Endothelial cell of hepatic sinusoid (primary cell): Measurements from ENCODE around the gene GRM7.

Source experiments
- in situ Hi-C: cut with HindIII; loops from 2 replicates; pipeline ENCODE4 v1.10.0; 2017; ENCODE audit warnings: low sequenced_read_pairs

Gene GRM7

GRCh38 chr3:7461202-7461825 is 600.4 kb downstream of the GRM7 start:
- in situ Hi-C loops, result no loop called here

DNA sequence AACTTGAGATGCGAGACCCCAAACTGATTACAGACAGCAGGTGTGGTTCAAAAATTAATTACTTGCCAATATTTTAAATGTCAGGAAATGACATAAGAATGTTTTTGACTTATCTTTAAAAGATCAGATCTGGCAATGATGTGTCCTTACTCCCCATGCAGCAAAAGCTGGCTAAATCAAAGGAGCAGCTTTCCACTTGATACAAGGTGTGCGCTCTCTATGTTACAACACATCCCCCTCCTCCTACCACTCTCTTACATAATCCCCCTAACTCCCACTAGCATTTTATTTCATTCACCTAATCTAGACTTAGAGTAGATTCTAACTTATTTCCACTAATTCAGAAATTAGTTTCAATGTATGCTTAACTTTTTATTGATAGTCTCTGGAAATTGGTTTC is 609.0 kb downstream of the GRM7 start:
- in situ Hi-C loops, result no loop called here

DNA sequence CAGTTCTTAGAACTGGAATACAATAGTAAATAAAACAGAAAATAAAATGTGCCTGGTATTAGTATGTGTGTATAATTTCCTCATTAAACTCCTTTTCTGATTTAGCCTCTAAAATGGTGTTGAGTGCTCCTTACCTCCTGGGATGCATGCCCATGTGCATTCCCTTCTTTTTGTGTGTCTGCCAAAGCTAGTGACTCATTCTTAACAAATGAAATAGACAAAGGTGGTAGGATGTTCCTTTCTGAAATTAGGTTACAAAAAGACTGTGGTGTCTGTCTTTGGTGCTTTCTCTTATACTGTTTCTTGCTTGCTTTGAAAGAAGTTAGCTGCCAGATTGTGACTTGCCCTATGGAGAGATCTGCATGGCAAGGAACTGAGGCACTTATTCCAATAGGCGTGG is 623.7 kb downstream of the GRM7 start:
- in situ Hi-C loops, result no loop called here

DNA sequence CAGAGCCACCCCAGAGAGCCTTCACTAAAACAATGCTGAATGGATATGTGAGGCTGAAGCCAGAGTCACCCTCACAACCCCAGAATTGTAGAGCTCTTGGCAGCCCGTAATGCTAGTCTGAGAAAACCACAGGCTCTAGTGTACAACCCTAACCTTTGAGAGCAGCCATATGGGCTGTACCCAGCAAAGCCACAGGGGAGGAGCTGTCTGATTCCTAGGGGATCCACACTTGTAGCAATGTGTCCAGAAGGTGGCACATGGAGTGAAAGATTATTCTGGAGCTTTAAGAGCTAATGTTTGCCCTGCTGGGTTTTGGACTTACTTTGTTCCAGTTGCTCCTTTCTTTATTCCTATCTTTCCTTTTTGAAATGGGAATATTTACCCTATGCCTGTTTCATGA is 626.8 kb downstream of the GRM7 start:
- in situ Hi-C loops, result no loop called here

- in situ Hi-C loops, result no loop called here
Observed at GRCh38 chr3:7489417-7489816, 628.5 kb downstream of the GRM7 start.

- in situ Hi-C loops, result no loop called here
Observed at GRCh38 chr3:7498715-7499114, 637.8 kb downstream of the GRM7 start.

DNA sequence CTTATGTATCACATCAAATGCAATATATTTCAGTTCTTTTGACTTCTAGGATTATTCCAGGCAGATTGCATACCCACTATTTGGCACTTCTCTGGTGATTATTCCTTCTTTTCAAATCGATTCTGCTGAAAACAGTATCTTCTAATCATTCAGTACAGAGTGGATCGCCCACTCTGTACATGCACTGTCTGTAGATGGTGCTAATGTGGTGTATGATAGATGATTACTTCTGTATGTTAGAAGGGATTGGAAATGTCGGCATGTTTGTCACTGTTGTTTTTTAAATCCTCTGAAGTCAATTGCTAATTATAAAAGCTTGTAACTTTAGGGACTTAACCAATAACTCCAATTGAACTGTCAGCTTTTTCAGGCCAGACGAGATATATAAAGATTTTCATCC is 642.5 kb downstream of the GRM7 start:
- in situ Hi-C loops, result no loop called here

DNA sequence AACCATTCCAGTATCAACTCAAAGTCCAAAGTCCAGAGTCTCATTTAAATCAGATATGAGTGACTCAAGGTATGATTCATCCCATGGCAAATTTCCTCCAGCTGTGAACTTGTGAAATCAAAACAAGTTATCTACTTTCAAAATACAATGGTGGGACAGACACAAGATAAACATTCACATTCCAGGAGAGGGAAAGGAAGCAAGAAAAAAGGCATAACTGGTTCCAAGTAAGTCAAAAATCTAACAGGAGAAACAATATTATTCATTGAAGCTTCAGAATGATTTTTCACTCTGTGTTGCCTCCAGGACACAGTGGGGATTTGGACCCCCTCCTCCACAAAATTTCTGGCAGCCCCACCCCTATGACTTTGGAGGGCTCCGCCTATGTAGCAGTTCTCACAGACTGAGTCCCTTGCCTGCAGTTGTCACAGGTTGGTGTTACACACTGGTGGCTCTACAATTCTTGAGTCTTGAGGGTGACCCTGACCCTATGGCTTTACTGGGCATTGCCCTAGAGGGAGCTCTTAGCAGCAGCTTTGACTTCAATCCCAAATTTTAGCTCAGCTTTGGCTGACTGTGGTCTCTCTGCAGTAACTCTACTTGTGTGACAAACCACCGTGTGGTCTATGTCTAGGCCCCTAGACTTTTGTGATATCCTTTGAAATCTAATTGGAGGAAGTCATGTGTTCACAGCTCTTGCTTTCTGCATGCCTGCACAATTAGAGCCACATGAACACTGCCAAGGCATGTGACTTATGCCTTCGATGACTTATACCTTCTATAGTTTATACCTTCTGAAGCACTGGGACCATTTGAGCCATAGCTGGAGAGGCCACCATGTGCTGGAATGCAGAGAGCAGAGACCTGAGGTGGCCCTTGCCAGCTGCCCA is 644.2 kb downstream of the GRM7 start:
- in situ Hi-C loops, result no loop called here

DNA sequence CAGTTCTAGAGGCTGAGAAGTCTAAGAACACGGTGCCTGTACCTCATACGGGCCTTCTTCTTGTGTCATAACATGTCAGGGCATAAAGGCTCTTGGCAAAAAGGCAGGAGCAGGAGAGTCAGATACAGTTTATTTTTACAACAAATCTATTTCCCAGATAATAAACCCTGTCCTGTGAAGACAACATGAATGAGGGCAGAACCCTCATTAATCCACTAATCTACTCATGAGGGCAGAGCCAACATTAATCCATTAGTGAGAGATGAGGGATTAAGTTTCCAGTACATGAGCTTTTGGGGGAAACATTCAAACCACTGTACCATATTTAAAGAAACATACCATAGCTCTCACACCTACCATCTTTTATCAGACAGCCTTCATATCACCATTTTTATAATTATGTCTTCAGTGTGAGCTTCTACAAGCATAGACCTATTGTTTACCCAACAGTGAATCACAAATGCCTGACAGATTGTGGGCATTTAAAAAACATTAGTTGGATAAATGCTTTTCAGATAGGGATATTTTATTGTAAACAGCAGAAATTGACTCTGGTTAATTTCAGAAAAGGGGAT is 645.8 kb downstream of the GRM7 start:
- in situ Hi-C loops, result no loop called here

DNA sequence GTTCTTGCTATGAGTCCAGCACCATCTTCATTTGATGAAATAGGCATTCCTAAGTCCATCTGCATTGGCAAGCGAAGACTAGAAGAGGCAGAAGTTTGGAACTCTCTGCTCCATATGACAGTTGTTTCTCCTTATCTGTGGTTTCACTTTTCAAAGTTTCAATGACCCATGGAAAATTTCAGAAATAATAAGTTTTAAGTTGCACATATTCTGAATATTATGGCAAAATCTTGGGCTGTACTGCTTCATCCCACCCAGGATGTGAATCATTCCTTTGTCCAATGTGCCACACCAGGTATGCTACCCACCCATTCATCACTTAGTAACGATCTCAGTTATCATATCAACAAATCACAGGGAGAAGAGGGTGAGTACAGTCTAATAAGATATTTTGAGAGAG is 647.9 kb downstream of the GRM7 start:
- in situ Hi-C loops, result no loop called here

- in situ Hi-C loops, result no loop called here
Observed at GRCh38 chr3:7512048-7512447, 651.1 kb downstream of the GRM7 start.

DNA sequence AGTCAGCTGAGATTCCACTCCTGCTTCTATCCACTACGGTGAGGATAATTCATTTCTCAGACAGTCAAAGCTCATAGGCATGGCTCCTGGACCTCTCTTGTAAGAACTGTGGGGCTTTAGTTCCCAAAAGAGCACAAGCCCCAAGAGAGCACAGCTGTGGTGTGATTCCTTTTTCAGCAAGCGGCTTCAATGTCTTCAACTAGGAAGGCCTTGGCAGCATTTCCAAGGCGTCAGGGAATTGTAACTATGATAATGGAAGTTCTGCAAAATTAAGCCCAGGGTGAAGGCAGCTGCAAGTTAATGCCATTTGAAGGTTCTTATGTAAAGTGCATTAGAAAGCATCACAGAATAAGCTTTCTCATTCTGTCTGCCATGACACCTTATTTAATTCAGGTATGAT is 657.1 kb downstream of the GRM7 start:
- in situ Hi-C loops, result no loop called here

- in situ Hi-C loops, result no loop called here
Observed at GRCh38 chr3:7518456-7518855, 657.5 kb downstream of the GRM7 start.

- in situ Hi-C loops, result no loop called here
Observed at GRCh38 chr3:7520059-7520458, 659.1 kb downstream of the GRM7 start.

DNA sequence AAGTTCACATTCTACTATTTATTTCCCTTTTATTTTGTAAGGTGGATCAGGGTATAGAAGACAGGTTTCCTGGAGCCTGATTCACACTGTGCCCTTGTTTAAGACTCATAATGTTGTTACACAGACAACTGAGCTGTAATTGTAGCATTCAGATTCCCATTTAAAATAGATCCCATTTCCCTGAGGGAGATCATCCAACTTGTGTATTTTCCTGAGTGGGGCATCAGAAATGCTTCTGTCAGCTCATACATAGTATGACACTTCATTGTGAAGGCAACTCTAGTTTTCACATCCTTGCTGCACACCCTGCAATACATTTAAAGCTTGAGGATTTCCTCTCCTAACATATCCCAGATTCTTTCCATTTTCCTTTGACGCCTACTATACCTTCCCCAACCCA is 659.7 kb downstream of the GRM7 start:
- in situ Hi-C loops, result no loop called here

- in situ Hi-C loops, result no loop called here
Observed at GRCh38 chr3:7536510-7536909, 675.6 kb downstream of the GRM7 start.

GRCh38 chr3:7536921-7537320 is 676.0 kb downstream of the GRM7 start:
- in situ Hi-C loops, result no loop called here

- in situ Hi-C loops, result no loop called here
Observed at GRCh38 chr3:7543294-7543880, 682.5 kb downstream of the GRM7 start.

DNA sequence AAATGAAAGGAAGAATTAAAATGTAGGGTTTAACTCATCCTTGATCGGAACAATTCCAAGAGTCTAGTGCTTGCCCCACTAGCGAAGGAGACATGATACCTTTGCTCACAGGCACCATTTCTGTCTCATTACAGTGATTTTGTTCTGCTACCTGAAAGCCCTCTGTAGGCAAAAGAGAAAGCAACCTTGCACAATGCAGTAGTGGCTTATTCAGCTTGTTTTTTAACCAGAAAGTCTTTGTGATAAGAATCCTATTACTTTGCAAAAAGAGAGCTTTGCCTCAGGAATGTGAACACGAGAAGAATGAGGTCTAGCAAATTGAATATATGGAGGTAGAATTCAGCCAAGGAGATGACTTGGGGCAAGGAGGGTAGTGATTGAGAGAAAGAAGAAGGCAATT is 684.4 kb downstream of the GRM7 start:
- in situ Hi-C loops, result no loop called here

DNA sequence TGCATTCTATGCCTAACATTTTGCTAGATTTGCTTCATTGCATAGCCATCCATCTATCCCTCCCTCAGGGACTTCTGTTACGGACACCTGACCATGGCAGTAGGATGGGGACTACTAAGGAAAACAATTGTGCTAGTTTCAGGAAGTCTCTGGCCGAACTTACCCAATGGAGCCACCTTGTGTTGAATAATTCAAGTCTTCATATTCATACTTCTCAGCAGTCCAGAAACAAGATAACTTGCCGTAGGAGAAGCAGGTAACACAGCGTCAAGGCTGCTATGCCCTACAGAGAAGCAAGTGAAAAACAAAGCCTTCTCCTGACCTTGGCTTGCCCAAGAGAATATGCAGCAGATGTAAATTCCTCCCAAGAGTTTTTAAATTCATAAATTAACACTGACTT is 685.3 kb downstream of the GRM7 start:
- in situ Hi-C loops, result no loop called here

DNA sequence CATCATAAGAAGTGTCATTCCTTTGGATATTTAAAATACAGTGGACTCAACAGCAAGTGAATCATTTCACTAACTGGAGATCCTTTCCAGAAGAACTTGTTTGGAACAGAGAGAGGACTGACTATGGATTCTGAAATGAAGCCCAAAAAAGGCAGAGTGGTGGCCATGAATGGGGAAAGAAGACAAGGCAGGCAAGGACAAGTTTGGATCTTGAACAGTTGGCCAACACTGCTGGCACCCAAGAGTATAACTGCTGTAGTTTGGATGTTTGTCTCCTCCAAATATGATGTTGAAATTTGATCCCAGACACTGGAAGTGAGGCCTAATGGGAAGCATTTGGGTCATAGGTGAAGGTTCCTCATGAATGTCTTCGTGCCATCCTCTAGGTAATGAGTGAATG is 686.9 kb downstream of the GRM7 start:
- in situ Hi-C loops, result no loop called here

- in situ Hi-C loops, result no loop called here
Observed at GRCh38 chr3:7562892-7563291, 702.0 kb downstream of the GRM7 start.
